LoVo (cell line): ENCODE results near the gene MALSU1.

Source experiments
- DNase-seq: peaks from one replicate; pipeline ENCODE4 v3.0.0-alpha.2; 2016; ENCODE audit warnings: low spot score

MALSU1 gene

DNA sequence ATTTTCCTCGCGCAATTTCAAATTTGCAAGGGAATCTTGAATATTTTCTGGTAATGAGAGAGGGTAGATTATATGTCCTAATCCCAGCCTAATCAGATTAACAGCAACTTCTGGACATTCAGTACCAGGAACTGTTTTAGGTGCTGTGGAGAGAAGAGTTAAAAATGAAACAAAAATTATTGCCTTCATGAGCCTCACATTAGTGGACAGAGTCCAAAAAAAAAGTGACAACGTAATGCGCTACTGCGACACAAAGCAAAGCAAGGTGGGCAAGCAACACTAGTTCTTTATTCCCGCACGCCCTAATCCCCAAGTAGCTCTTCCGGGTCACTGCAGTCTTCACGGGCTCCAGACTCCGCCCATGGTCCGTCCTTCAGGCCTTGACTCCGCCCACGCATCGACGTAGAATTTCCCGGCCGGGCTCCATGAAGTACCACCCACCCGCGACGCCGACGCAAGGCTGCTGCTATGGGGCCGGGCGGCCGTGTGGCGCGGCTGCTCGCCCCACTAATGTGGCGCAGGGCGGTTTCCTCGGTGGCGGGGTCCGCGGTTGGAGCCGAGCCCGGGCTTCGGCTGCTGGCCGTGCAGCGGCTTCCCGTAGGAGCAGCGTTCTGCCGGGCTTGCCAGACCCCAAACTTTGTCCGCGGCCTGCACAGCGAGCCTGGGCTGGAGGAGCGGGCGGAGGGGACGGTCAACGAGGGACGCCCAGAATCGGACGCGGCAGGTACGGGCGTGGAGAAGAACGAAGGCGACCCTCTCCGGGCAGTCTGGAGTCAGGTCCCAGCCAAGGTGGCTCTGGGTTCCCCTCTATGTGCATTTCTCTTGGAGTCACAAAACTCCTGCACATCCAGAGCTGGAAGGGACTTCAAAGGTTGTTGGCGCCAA is at the start of gene MALSU1:
Gene MALSU1, plus strand, starts transcription at position 455 of the 885 bp plus-strand sequence. Its CDS starts 14 bp downstream, at position 469.
- peak; percentile 100 for DNase-seq

- no peak for DNase-seq
Observed at GRCh38 chr7:23249486-23249885, 49.7 kb upstream of the MALSU1 start.

DNA sequence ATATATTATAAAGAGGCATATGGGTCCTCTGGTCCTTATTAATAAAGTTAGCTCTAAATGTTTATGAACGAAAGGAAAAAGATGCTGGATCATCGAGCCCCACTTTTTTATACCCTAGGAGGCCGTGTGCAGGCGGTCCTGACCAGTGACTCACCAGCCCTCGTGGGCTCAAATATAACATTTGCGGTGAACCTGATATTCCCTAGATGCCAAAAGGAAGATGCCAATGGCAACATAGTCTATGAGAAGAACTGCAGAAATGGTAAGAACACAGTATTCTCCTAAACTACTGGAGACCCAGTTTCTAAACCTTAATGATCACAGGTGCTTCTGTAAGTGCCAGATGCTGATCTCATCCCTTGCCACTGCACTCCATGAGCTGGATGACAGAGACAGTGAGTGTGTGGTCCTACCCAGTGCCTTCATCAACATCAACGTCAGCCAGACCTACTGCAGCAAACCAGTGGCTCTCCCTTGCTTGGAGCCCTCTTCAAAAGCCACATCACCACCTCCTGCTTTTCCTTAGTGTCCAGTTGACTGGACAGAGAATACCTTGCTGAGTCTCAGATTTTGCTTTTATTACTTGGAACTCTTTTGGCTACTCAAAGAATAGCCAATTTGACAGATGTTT is 45.0 kb upstream of the MALSU1 start:
- DNase-seq: peak; percentile 20

- DNase-seq: no peak
Observed at GRCh38 chr7:23256731-23257130, 42.4 kb upstream of the MALSU1 start.

GRCh38 chr7:23260371-23260770 is 38.8 kb upstream of the MALSU1 start:
- no peak for DNase-seq

DNA sequence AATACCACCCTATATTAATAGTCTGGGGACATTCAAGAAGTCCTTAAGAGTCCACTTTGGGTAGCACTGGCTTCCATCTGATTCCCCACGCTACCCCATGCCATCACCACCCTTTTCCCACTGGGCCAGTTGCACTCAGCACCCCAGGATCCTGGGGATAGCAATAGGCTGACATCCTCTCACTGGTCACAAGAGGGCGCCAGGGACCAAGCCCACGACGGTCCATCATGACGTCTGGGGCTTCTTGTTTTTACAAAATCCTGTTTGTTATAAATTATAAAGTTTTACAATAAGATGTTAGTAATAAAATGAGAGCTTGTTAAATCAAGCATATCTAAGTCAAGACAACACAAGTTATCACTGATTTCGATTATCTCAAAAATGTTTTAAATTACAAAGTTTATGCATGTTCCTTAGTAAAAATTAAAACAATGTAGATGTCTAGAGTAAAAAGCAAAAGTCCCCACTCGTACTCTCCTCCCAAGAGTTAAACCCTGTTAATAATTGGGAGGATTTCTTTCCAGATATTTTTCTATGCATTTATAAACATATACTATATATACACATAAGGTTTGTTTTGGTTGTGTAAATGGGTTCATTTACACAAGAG is 37.2 kb upstream of the MALSU1 start:
- peak; percentile 72 for DNase-seq

GRCh38 chr7:23264916-23265458 is 34.2 kb upstream of the MALSU1 start:
- DNase-seq: no peak

DNA sequence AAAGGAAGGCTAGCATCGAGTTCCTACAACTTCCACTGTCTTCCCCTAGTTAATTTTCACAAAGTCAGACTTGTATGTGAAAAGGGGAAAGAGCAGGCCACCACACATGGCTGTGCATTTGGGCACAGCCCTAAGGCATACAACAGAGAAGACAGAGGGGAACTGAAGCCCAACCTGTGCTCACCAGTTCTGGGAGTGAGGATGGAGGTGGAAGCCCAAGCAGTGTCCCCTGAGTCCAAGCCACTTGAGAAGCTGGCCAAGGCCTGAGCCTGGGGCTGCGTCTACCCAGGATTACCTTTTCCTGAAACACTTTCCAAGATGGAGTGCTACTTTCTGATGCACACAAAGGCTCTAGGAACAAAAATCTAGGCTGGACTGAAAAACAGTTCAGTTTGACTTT is 32.2 kb upstream of the MALSU1 start:
- no peak for DNase-seq

DNA sequence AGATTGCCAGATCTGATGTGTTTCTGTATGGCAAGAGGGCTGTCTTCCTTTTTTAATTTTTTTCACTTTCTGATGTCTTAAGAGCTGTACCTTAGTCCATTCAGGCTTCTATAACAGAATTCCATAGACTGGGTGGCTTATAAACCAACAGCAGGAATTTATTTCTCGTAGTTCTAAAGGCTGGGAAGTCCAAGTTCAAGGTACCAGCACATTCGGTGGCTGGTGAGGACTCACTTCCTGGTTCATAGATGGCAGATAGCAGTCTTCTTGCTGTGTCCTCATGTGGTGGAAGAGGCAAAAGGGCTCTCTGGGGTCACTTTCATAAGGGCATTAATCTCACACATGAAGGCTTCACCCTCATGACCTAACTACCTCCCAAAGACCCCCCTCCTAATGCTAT is 31.8 kb upstream of the MALSU1 start:
- no peak for DNase-seq

- DNase-seq: no peak
Observed at GRCh38 chr7:23268167-23268566, 31.0 kb upstream of the MALSU1 start.

DNA sequence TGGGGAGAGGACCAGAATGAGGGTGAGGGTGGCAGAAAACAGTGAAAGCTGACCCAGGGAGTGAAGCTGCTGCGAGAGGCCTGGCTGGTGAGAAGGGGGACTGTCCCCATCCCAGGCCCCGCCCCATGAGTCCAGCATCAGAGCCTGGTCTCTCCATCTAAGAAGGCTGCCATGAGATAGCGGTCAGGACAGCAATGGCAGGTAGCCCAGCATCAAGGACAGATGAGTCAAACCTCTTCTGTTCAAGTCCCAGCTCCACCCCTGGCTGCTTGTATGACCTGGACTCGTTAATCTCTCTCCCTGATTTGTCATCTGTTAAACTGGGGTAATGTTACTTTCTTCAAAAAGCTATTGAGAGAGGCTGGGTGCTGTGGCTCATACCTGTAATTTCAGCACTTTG is 30.4 kb upstream of the MALSU1 start:
- no peak for DNase-seq

DNA sequence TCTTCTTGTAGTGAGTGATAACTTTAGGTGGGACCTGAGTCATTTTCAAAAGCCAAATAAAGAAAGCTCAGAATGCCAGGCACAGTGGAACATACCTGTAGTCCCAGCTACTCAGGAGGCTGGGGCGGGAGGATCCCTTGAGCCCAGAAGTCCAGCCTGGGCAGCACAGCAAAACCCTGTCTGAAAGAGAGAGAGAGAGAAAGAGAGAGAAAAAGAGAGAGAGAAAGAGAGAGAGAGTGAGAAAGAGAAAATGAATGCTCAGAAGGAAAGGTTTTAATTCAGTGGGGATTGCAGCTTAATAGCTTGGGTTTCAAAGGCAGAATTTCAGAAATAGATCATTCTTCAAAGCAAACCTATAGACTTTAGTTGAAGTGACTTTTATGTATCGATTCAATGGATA is 26.9 kb upstream of the MALSU1 start:
- DNase-seq: no peak

DNA sequence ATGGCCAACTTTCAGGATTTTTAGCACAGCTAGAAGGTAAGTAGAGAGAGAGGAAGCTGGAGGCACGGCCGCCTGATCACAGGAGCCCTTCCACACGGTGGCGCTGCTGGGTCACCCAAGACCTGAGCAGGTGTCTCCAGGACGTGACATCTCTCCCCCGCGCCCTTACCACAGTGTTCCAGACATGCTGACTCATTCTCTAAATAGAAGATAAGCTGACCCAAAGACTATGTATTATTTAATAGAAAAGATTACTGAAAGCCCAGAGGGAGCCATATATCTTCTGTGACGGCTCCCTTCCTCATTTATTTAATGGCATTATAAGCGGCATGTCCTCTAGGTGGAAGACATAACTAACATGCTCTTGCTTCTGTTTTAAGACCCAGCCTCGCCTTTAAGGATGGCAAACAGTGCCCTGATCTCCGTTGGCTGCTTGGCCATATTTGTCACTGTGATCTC is 26.0 kb upstream of the MALSU1 start:
- DNase-seq: peak; percentile 99

DNA sequence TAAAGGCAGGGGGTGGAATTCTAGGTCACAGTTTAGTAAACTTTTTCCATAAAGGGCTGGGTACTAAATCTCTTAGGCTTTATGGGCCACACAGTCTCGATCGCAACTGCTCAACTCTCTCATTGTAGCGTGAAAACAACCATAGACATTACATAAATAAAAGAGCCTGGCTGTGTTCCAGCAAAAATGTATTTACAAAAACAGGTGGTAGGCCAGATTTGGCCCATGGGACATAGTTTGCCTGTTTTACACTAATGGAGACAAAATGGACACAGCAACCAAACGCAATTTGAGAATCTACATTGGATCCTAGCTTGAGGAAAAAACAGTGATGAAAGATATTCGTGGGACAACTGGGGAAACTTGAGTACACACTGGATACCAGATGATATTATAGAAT is 23.2 kb upstream of the MALSU1 start:
- DNase-seq: no peak

- DNase-seq: no peak
Observed at GRCh38 chr7:23276376-23276775, 22.8 kb upstream of the MALSU1 start.

DNA sequence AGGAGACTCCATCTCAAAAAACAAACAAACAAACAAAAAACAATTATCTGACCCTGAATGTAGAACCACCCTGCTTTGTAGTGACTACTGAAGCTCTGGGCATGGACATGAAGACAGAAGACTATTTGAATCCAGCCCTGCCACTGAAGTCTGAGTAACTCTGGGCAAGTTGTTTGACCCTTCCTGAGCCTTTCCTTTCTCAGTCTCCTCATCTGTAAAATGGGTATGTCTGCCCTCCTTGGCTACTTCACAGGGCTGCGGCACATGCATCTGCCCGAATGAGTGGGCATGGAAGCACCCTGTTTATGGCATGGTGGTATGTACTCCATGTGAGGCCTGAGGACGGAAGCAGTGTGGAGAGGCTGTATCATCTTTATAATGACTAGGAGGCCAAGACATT is 22.2 kb upstream of the MALSU1 start:
- no peak for DNase-seq

- DNase-seq: peak; percentile 75
Observed at GRCh38 chr7:23277359-23277989, 21.7 kb upstream of the MALSU1 start.

DNA sequence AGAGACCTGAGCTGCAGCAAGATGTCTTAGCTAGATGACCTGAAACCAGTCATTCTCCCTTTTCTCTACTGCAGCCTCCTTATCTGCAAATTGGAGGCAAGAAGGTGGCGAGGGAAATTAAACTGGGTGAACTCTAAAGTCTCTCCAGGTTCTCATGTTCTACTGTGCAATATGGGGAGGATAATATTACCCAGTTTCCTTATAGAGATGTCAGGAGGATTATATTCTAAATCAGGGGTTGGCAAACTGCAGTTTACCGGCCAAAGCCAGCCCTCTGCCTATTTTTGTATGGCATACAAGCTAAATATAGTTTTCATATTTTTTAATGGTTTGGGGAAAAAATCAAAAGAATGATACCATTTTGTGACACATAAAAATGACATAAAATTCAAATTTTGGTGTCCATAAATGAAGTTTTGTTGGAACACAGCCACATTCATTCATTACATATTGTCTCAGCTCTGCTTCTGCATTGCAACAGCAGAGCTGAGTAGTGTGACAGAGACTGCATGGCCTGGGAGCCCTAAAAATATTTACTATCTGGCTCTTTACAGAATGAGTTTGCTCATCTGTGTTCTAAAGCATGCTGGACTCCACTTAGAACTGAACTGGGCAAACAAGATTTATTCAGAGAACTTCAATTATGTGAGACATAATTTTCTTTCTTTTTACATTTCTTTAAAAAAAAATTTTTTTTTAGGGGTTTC is 19.2 kb upstream of the MALSU1 start:
- DNase-seq: no peak

DNA sequence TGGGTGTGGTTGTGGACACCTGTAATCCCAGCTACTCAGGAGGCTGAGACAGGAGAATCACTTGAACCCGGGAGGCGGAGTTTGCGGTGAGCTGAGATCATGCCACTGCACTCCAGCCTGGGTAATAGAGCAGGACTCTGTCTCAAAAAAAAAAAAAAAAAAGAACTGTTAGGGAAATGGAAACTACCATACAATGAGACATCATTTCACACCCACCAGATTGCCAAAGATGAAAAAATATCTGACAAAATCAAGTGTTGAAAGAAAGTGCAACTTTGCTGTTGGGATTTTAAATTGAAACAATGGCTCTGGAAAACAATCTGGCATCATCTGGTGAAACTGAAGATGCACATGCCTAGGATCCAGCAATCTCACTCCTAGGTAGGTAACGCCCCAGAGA is 16.1 kb upstream of the MALSU1 start:
- DNase-seq: no peak

- DNase-seq: no peak
Observed at GRCh38 chr7:23284871-23285270, 14.3 kb upstream of the MALSU1 start.
